Measurements from ENCODE around the gene NCOA7. TPM values are rescaled to one million over a fixed set of nuclear protein-coding genes. Genes with fewer than 3 reads are reported as not detected.

The NCOA7 gene
- total and polyA plus RNA-seq, 4 donors: 8.6 to 40.9 (median 17.6) TPM

- 1% methylated on average over 3 of the region's 3 CpGs for WGBS
- peaks cover 0 to 4% (median 0%) of the 10 kb centered on the region in 4 donors for H3K4me1 ChIP-seq (ENCODE audit: control insufficient read depth in 4 of 4, insufficient read depth in 4 of 4, low read length in 3 of 4)
- H3K4me3 ChIP-seq (ENCODE audit: low read depth in 1 of 3, low read length in 3 of 3): peak overlapping the region; percentile 69 to 79 (median 71)
- H3K9ac ChIP-seq (ENCODE audit: low read depth in 1 of 2, low read length in 2 of 2): peak overlapping the region; percentile 93 to 94
- H3K27me3 ChIP-seq (ENCODE audit: control insufficient read depth in 4 of 4, insufficient read depth in 4 of 4, low read length in 3 of 4): no peaks in the 10 kb centered on the region
- DNase-seq (ENCODE audit: low spot score): no peak
- TF ChIP-seq HNF4G (IDR thresholded peaks at IDR 0.05): no peak
- no peak for TF ChIP-seq RXRA (IDR thresholded peaks at IDR 0.05)
- no peak for TF ChIP-seq NR2F2 (IDR thresholded peaks at IDR 0.05)
- TF ChIP-seq TAF1 (conservative IDR thresholded peaks at IDR 0.05): no peak
- TF ChIP-seq GABPA (IDR thresholded peaks at IDR 0.05 in 1 of 2, conservative IDR thresholded peaks at IDR 0.05 in 1 of 2): no peak
- no peaks in the 10 kb centered on the region for H3K36me3 ChIP-seq (ENCODE audit: control insufficient read depth in 4 of 4, insufficient read depth in 3 of 4, low read depth in 1 of 4, low read length in 3 of 4)
- H3K27ac ChIP-seq (ENCODE audit: low read depth in 1 of 2, low read length in 2 of 2): peak overlapping the region; percentile 89 to 97
- H3K9me3 ChIP-seq (ENCODE audit: control insufficient read depth in 4 of 4, low read length in 3 of 4): no peaks in the 10 kb centered on the region
Observed at GRCh38 chr6:125781314-125781868, 9.4 kb upstream of the NCOA7 start.

GRCh38 chr6:125784365-125784764, 6.4 kb upstream of the NCOA7 start:
- Histone ChIP-seq H3K9me3 (ENCODE audit: control insufficient read depth in 4 of 4, low read length in 3 of 4) (no peaks in the 10 kb centered on the region), H3K27ac (ENCODE audit: low read depth in 1 of 2, low read length in 2 of 2) (no peak overlapping the region), H3K4me3 (ENCODE audit: low read depth in 1 of 3, low read length in 3 of 3) (no peak overlapping the region), H3K4me1 (ENCODE audit: control insufficient read depth in 4 of 4, insufficient read depth in 4 of 4, low read length in 3 of 4) (peaks cover 0 to 8% (median 2%) of the 10 kb centered on the region in 4 donors), H3K36me3 (ENCODE audit: control insufficient read depth in 4 of 4, insufficient read depth in 3 of 4, low read depth in 1 of 4, low read length in 3 of 4) (no peaks in the 10 kb centered on the region), H3K27me3 (ENCODE audit: control insufficient read depth in 4 of 4, insufficient read depth in 4 of 4, low read length in 3 of 4) (no peaks in the 10 kb centered on the region), H3K9ac (ENCODE audit: low read depth in 1 of 2, low read length in 2 of 2) (no peak overlapping the region)
- no peak for TF ChIP-seq ATF3 (IDR thresholded peaks at IDR 0.05)
- no peak for TF ChIP-seq ZBTB33 (IDR thresholded peaks at IDR 0.05)
- TF ChIP-seq TAF1 (conservative IDR thresholded peaks at IDR 0.05): no peak
- no peak for TF ChIP-seq MAX (IDR thresholded peaks at IDR 0.05)
- no peak for TF ChIP-seq CTCF (IDR thresholded peaks at IDR 0.05; ENCODE audit: low read depth, low read length, missing input control)
- TF ChIP-seq RXRA (IDR thresholded peaks at IDR 0.05): no peak
- TF ChIP-seq GABPA (IDR thresholded peaks at IDR 0.05 in 1 of 2, conservative IDR thresholded peaks at IDR 0.05 in 1 of 2): no peak
- TF ChIP-seq FOXA1 (IDR thresholded peaks at IDR 0.05): no peak
- WGBS: 85% methylated on average over 2 of the region's 2 CpGs
- DNase-seq (ENCODE audit: low spot score): no peak

- WGBS: 54% methylated on average over 2 of the region's 2 CpGs
- DNase-seq (ENCODE audit: low spot score): no peak
- no peak for TF ChIP-seq EGR1 (IDR thresholded peaks at IDR 0.05; ENCODE audit: low read depth in 2 of 2)
- no peak for TF ChIP-seq ZBTB33 (IDR thresholded peaks at IDR 0.05)
- no peak for TF ChIP-seq YY1 (IDR thresholded peaks at IDR 0.05)
- no peak for TF ChIP-seq GABPA (IDR thresholded peaks at IDR 0.05 in 1 of 2, conservative IDR thresholded peaks at IDR 0.05 in 1 of 2)
- no peak for TF ChIP-seq RXRA (IDR thresholded peaks at IDR 0.05)
- no peak for TF ChIP-seq JUND (IDR thresholded peaks at IDR 0.05)
- no peak for TF ChIP-seq FOXA2 (IDR thresholded peaks at IDR 0.05)
- no peak for TF ChIP-seq ATF3 (IDR thresholded peaks at IDR 0.05)
- peak; percentile 11 for TF ChIP-seq CTCF (IDR thresholded peaks at IDR 0.05; ENCODE audit: low read depth, low read length, missing input control)
- TF ChIP-seq HNF4G (IDR thresholded peaks at IDR 0.05): no peak
- no peak for TF ChIP-seq FOXA1 (IDR thresholded peaks at IDR 0.05)
- TF ChIP-seq RAD21 (IDR thresholded peaks at IDR 0.05): peak; percentile 54 to 61
- TF ChIP-seq HNF4A (conservative IDR thresholded peaks at IDR 0.05): no peak
- peak; percentile 72 for TF ChIP-seq NR2F2 (IDR thresholded peaks at IDR 0.05)
- TF ChIP-seq SP1 (IDR thresholded peaks at IDR 0.05): no peak
- H3K4me1 ChIP-seq (ENCODE audit: control insufficient read depth in 4 of 4, insufficient read depth in 4 of 4, low read length in 3 of 4): peaks cover 0 to 26% (median 17%) of the 10 kb centered on the region in 4 donors
- H3K9me3 ChIP-seq (ENCODE audit: control insufficient read depth in 4 of 4, low read length in 3 of 4): no peaks in the 10 kb centered on the region
- H3K27ac ChIP-seq (ENCODE audit: low read depth in 1 of 2, low read length in 2 of 2): no peak overlapping the region
- no peak overlapping the region for H3K4me3 ChIP-seq (ENCODE audit: low read depth in 1 of 3, low read length in 3 of 3)
- no peaks in the 10 kb centered on the region for H3K36me3 ChIP-seq (ENCODE audit: control insufficient read depth in 4 of 4, insufficient read depth in 3 of 4, low read depth in 1 of 4, low read length in 3 of 4)
- no peak overlapping the region for H3K9ac ChIP-seq (ENCODE audit: low read depth in 1 of 2, low read length in 2 of 2)
- H3K27me3 ChIP-seq (ENCODE audit: control insufficient read depth in 4 of 4, insufficient read depth in 4 of 4, low read length in 3 of 4): no peaks in the 10 kb centered on the region
Observed at GRCh38 chr6:125787791-125788190, 3.0 kb upstream of the NCOA7 start.

Data from liver (tissue), 9 donors.